Non-pigmented ciliary epithelial cell (primary cell): Measurements from ENCODE around the gene LY9.

Experiments
- DNase-seq: peaks from one replicate; pipeline ENCODE4 v3.0.0-alpha.2; 2010; ENCODE audit warnings: low read depth

The LY9 gene

DNA sequence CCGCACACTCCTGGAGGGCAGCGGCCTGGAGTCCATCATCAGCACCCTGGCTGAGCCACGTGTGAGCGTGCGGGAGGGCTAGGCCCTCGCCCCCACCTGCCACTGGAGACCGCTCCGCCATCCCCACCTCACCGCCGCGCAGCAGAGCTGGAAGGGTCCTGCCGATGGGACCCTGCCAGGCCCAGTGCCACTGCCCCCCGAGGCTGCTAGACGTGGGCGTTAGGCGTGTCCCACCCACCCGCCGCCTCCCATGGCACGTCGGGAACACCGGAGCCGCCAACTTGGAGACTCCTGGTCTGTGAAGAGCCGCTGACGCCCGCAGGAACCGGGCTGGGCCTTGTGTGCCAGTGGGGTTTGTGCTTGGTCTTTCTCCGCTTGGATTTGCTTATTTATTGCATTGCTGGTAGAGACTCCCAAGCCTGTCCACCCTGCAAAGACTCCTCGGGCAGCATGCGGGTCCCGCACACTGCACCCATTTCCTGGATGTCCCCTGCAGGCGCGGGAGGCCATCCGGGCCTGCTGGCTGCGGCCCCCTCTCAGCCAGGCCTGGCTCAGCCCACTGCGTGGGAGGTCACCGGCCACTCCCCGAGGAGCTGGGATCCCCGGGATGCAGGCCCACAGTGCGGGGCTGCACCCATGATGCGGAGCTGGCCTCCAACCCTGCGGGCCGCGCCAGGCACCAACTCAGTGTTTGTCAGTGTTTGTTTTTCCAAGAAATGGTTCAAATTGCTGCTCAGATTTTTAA, 6.0 kb downstream of the LY9 start:
- DNase-seq: no peak

DNA sequence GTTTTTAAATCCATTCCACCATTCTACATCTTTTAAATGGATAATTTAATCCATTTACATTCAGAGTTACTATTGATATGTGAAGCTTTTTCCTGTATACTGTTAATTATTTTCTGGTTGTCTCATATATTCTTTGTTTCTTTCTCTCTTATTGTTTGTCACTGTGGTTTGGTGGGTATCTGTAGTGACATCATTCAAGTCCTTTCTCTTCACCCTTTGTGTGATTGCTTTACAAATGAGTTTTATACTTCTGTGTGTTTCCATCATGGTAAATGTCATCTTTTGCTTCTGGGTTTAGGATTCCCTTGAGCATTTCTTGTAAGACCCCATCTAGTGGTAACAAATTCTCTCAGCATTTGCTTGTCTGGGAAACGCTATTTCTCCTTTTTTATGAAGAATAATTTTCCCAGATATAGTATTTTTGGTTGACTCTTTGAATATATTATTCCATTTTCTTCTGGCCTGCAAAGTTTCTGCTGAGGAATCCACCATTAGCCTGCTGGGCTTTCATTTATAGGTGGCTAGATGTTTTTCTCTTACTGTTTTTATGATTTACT, 10.2 kb downstream of the LY9 start:
- no peak for DNase-seq

DNA sequence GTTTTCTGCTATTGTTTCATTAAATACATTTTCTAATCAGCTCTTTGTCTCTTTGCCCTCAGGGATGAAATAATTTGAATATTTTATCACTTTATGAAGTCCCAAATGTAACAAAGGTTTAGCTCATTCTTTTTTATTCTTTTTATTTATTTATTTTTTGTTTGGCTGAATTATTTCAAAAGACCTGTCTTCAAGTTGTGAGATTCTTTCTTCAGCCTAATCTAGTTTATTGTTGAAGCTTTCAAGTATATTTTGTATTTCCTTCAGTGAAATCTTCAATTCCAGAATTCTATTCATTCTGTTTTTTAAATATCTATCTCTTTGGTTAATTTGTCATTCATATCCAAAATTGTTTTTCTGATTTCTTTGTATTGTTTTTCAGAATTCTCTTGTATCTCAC, 10.8 kb downstream of the LY9 start:
- no peak for DNase-seq

DNA sequence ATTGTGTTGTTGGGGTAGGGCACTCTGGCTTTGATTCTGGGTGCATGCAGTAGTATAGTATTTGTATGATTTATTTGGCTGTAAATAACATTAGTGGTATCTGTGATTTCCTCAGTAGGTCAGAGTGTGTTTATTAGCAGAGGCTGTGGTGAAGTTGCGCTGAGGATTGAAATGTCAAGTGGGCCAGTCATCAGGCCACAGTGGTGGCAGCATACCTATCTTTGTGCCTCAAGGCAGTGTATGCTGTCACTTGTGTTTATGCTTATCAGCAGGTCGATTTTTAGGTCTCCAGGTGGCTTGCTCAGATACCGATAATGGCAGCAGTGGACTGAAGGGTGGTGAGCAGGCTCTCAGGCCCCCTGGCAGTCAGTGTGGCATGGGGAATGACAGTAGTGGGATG, 11.3 kb downstream of the LY9 start:
- DNase-seq: no peak

DNA sequence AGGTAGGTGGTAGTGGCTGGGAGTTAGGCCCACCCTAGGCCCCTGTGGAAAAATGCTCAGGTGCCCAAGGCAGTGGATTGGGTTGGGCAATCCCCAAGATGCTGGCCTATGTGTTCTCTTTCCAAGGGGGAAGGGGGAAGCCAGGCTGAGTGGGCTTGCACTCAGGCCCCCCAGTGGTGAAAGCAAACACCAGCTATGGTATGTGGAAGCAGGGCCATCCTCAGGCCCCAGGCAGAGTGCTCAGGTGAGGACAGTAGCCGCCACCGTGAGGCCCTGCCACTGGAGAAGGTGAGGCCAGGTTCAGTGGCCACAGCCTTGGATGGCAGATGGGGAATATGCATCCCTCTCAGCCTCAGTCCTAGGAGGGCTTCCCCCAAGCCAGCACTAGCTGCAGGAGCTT, 11.8 kb downstream of the LY9 start:
- DNase-seq: no peak

DNA sequence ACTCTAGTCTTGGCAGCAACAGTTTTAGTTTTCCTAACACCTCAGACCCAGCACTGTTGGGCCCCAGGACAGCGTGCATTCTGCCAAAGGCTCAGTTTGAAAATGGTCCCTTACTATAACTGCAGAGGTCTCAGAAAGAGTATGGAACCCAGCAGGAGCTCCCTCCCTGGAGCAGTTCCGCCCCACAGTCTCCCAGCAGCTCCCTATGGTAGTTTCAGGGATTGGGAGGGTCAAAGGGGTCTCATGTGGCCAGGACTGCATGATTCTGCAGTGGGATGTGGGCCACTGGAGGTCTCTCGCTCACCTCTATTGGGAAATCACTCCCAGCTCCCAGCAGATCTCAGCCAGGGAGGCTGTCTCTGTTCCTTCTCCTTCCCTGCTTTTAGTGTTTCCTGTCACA, 12.3 kb downstream of the LY9 start:
- DNase-seq: no peak

DNA sequence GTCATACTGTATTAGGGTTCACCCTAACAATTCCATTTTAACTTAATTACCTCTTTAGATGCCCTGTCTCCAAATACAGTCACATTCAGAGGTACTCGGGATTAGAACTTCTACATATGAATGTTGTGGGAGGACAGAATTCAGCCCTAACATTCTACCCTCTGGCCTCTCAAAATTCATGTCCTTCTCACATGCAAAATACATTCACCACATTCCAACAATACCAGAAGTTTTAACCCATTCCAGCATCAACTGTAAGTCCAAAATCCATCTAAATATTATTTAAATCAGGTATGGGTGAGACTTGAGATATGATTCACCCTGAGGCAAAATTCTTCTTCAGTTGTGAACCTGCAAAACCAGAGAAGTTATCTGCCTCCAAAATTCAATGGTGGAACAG, 14.5 kb downstream of the LY9 start:
- no peak for DNase-seq

DNA sequence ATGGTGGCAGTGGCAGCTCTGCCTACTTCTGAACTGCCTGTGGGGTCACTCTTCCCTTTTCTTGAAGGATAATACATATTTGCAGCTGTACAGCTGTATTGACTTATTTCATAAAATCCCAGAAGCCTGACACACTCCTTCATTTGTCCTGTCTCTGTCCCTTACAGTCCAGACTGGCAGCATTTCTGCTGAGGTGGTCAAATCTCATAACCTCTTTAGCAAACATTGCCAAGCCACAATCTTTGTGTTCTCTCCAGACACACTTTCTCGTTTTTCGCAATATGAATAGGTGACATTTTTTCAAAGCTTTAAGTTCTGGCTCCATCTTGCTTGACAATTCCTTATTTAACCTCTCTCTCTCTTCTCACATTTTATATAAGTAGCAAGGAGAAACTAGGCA, 15.2 kb downstream of the LY9 start:
- DNase-seq: no peak

DNA sequence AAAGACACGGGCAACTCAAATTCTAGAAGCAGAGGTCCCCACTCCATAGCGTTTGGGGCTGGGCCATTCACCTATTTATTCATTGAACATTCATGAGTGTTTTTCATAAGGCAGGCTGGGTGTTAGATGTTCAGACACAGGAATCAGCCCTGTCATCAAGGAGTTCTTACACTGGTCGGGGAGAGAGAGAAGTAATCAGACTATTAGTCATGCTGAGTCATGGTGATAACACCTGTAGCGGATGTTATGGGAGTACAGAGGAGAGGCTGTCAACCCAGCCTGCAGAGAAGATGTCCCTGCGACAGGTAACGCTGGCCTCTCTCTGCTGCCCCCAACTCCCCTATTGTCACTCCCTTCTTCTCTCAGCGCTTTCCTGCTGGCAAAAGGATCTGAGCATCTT, 17.2 kb downstream of the LY9 start:
- DNase-seq: no peak

DNA sequence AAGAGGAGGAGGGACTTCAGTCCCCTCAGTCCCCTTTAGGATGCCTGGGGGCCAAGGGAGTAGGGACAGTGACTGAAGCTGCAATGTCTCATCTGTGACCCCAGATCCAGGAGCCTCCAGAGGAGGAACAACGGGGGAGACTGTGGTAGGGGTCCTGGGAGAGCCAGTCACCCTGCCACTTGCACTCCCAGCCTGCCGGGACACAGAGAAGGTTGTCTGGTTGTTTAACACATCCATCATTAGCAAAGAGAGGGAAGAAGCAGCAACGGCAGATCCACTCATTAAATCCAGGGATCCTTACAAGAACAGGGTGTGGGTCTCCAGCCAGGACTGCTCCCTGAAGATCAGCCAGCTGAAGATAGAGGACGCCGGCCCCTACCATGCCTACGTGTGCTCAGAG, 18.3 kb downstream of the LY9 start:
- no peak for DNase-seq

DNA sequence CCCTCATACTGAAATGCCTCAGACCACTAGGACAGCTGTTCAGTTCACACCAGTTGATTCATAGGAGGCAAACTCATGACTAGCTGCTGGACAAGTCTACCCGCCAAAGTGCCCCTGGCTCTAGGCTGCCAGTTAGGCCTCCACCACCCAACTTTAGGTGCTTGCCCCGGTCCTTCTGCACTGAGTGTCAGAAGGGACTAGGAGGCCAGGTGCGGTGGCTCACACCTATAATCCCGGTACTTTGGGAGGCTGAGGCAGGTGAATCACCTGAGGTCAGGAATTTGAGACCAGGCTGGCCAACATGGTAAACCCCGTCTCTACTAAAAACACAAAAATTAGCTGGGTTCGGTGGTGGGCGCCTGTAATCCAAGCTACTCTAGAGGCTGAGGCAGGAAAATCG, 18.9 kb downstream of the LY9 start:
- no peak for DNase-seq

DNA sequence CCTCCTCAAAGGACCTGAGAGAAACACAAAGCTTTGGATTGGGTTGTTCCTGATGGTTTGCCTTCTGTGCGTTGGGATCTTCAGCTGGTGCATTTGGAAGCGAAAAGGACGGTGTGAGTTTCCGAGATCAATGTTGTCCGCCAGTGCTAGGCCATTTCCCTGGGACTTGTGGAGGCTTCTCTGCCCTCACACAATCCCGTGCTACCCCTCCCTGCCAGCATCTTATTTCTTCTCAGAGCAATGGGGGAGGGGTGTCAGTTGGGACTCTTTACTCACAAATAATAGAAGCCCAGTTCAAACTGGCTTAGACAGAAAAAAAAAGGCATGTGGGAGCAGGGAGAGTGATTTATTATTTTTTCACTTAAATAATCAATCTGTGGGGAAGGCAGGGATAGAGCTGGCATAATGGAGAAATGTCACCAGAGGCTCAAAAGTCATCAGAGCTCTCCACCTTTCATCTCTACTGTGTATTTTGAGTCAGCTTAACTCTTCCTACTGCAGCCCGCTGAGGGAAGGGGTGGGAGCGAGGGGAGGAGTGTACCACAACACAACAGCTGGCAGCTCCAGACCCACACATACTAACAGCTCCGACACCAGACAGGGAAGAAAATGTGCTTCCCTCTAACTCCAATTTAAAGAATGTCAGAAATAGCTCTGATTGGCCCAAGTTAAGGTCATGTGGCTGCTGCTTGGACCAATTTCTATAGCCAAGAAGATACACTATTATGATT, 22.4 kb downstream of the LY9 start:
- DNase-seq: no peak

DNA sequence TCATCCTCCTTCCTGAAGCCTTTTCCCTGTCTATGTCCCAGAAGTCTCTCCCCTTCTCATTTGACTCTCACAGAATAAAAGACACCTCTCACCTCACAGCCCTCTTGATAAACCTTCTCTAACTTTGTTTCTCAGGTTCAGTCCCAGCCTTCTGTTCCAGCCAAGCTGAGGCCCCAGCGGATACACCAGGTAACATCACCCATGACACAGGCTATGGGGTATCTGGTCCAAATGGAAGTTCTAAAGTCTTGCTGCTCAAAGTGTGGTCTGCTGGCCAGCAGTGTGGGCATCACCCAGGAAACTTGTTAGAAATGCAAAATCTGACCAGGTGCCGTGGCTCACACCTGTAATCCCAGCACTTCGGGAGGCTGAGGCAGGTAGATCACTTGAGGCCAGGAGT, 23.2 kb downstream of the LY9 start:
- no peak for DNase-seq

DNA sequence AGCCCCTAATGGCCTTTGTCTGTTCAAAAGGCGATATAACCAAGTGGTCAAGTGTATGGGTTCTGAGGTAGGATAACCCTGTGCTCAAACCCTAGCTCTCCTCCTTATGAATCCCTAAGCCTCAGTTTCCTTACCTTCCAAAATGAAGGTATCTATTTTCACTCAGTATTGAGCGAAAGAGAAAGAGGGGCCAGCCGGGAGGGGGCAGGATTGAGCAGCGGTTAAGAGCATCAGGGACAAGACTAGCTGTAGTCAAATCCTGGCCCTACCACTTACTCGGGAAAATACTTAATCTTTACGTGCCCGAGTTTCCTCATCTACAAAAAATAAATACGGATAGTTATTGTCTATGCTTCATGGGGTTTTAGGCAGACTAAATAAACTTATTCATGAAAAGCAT, 25.7 kb downstream of the LY9 start:
- no peak for DNase-seq

DNA sequence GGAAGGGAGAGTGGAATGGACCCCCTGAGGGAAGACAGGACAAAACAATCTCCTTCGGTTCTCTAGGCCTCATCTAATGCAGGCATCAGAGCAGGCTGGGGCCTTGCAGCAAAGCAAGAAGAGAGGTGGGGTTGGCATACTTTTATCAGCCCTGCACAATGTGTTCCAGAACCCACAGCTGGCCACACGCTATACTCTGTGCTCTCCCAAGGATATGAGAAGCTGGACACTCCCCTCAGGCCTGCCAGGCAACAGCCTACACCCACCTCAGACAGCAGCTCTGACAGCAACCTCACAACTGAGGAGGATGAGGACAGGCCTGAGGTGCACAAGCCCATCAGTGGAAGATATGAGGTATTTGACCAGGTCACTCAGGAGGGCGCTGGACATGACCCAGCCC, 27.3 kb downstream of the LY9 start:
- DNase-seq: no peak

DNA sequence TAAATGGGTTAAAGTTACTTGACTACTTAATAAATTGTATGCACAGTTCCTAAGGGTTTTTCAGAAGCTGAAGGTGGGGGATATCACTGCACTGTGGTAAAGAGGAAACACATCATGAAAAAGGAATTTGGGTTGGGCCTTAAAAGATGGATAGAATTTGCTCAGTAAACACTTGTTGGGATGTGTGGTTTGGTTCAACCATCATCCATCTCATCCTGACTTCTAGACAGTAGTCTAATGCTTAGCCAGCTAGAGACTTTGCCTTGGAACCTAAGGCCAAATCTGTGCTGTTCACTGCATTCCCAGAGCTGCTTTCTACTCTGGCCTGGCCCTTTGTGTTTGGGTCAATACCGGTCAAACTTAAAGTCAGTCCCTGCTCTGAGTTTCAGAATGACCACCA, 30.6 kb downstream of the LY9 start:
- DNase-seq: no peak

DNA sequence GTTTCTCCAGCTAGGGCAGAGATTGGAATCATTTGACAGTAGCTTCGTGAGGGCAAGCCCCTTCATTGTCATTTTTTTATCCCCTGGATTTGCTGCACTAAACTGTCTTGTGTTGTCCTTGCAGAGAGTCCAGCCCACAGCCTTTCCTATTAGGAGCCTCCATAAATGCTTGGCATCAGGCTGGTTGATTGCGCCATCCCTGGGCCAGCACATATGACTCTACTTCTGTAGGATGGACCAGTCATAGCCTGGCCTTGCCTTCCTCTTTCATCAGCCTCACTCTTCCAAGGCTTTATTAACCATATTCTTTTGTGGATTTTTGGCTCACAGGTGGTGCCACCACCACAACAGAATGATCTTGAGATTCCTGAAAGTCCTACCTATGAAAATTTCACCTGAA, 31.4 kb downstream of the LY9 start:
- no peak for DNase-seq

DNA sequence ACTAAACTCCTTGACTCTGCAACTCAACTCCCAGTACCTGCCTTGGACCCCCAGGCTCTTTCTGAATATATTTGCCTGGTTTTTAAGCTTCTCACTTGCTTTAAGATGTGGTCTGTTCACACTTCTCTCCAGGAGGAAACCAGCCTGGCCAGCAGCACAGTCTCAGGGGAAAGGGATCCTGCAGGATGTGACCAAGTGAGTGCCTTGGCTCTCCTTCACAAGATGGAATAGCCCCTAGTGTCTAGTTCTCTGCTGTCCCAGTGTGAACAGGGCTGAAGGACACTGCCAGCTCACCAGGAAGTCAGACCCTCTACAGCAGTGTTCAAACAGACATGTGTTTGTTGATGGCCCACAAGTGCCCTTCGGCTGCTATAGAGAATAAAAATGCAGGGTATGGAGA, 33.8 kb downstream of the LY9 start:
- no peak for DNase-seq

DNA sequence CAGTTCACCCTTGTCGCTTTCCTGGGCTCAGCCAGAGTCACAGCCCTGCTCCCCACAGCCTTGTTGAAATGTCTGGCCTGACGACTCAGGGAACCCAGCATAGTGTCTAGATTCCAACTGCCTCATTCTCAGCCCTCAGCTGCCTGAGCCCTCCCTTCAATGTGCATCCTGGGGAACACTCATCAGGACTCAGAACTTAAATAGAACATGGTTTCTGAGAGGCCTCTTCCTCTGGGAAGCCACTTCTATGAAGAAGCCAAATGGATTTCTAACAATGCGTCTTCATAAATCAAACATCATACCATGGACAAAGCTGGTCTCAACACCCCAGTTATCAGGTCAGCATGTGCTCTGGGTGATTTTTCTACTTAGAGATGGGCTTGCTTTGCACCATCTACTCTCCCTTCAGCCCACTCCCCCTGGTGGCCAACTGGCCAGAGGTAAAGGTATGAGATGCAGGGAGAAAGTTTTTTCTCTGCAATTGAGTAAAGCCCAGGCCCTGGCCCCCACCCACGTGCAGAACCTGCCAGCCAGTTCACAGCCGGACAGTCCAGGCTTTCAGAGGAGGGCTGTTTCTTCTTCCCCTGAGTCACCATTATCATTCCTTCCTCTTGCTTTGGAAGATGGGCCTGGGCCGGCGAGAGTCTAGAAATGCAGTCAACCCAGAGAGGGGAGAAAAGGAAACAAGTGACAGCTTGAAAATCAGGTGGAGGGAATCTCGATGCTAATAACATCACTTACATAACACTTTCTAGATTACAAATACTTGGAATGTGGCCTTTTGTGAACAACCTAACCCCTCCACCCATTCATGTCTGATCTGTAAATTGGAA, 34.6 kb downstream of the LY9 start:
- DNase-seq: no peak

DNA sequence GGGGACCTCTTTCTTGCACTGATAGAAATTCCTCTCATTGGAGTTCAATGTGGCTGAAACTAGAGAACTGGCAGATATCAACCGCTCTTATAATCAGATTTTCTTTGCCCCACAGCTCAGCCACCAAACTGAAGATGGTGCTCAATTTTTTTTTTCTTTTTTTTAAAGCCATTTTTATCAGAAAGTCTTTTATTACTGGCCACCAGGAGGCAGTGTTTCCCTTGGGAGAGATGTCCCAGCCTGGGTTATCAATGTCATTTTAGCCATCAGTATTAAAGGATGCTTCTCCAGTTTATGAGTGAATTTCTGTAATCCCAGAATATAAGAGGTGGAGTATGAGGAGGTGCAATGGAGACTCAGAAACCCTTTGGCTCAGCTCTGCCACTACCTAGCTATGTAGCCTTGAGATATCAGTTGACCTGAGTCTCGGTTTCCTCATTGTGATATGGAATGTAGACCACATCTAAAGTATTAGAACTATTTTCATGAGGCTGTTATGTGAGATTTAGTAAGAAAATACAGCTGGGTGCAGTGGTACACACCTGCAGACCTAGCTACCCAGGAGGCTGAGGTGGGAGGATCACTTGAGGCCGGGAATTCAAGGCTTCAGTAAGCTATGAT, 39.1 kb downstream of the LY9 start:
- DNase-seq: no peak

DNA sequence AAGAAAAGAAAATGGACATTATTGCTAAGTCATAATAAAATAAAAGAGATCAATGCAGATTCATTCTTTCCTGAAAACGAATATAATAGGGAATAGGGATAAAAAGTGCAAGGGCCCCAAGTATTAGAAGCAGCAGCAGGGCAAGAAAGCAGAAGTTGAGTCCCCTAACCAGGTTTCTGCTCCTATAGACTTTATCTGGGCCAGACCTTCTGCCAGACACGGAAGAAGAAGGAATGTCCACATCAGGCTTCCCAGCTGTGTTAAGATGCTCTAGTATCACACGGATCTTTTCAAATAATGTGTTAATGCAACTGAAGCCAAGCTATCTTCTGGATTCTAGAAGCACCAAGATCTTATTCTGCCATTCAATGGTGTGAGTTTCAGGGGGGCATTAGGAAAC, 39.8 kb downstream of the LY9 start:
- DNase-seq: no peak

DNA sequence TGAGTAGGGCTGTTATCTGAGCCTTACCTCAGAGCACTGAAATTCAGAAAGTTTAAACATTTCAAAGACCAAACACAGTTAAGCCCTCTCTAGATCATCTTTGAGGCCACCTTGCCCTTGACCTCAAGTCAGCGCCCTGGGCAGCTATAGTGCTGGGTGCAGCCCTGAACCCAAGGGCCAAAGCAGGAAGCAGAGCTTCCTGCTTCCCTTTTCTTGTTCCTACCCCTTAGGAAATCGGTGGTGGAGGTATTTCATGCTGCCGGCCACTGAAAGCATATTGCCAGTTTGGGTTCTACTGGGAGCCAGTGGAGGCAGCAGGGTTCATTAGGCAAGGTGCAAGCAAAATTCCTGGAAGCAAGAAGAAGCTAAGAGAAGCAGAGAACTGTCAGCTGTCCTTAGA, 40.6 kb downstream of the LY9 start:
- no peak for DNase-seq
